ENCODE results near the gene RGS6. TPM values are rescaled to one million over a fixed set of nuclear protein-coding genes. Genes with fewer than 3 reads are reported as not detected.

Gene RGS6
- total and polyA plus RNA-seq, 2 of the 4 experiments (the other 2 are of a cell fraction), result not detected

- TF ChIP-seq, protein P1, sequence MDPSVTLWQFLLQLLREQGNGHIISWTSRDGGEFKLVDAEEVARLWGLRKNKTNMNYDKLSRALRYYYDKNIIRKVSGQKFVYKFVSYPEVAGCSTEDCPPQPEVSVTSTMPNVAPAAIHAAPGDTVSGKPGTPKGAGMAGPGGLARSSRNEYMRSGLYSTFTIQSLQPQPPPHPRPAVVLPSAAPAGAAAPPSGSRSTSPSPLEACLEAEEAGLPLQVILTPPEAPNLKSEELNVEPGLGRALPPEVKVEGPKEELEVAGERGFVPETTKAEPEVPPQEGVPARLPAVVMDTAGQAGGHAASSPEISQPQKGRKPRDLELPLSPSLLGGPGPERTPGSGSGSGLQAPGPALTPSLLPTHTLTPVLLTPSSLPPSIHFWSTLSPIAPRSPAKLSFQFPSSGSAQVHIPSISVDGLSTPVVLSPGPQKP (IDR thresholded peaks at IDR 0.05; ENCODE audit: borderline replicate concordance, low read depth, low read length), result no peak
- TF ChIP-seq CHD1 (IDR thresholded peaks at IDR 0.05; ENCODE audit: low read depth, low read length) (no peak), RAD21 (IDR thresholded peaks at IDR 0.05; ENCODE audit: low read length) (no peak), CEBPB (IDR thresholded peaks at IDR 0.05; ENCODE audit: low read depth, low read length) (no peak)
- TF ChIP-seq, protein P2, sequence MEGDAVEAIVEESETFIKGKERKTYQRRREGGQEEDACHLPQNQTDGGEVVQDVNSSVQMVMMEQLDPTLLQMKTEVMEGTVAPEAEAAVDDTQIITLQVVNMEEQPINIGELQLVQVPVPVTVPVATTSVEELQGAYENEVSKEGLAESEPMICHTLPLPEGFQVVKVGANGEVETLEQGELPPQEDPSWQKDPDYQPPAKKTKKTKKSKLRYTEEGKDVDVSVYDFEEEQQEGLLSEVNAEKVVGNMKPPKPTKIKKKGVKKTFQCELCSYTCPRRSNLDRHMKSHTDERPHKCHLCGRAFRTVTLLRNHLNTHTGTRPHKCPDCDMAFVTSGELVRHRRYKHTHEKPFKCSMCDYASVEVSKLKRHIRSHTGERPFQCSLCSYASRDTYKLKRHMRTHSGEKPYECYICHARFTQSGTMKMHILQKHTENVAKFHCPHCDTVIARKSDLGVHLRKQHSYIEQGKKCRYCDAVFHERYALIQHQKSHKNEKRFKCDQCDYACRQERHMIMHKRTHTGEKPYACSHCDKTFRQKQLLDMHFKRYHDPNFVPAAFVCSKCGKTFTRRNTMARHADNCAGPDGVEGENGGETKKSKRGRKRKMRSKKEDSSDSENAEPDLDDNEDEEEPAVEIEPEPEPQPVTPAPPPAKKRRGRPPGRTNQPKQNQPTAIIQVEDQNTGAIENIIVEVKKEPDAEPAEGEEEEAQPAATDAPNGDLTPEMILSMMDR (conservative IDR thresholded peaks at IDR 0.05; ENCODE audit: low read depth, low read length), result no peak
These were observed 519.1 kb downstream of the RGS6 start for GRCh38 chr14:72451054-72451972.

More at GRCh38 chr14:72451054-72451972, 519.1 kb downstream of the RGS6 start:
- H3K27me3 ChIP-seq (ENCODE audit: control insufficient read depth, insufficient read depth, low read length), result peaks cover 28% of the 10 kb centered on the region
- no peak; the same call in 1 of the 2 replicates for ATAC-seq (ENCODE audit: low read depth)
- no peak overlapping the region for H3K4me3 ChIP-seq (ENCODE audit: insufficient read depth, low read depth, low read length)
- H2AK5ac ChIP-seq (ENCODE audit: low read depth, low read length), result no peak overlapping the region
- no peak overlapping the region for H3K27ac ChIP-seq (ENCODE audit: insufficient read depth, low read length)
- H2BK20ac ChIP-seq (ENCODE audit: low read depth, low read length), result no peak overlapping the region
- H3K4me1 ChIP-seq (ENCODE audit: control insufficient read depth, insufficient read depth, low read length), result no peaks in the 10 kb centered on the region
- peak overlapping the region; percentile 65 for H2AFZ ChIP-seq (replicated peaks; ENCODE audit: low read length, poor library complexity)
- no peak overlapping the region for H3K18ac ChIP-seq (ENCODE audit: low read depth, low read length)
- no peak overlapping the region for H2AK9ac ChIP-seq (replicated peaks; ENCODE audit: low read depth, low read length, poor library complexity)
- no peak overlapping the region for H2BK120ac ChIP-seq (ENCODE audit: low read depth, low read length)
- intact Hi-C loops (cut with micrococcal nuclease), result no loop called here
- H3K14ac ChIP-seq (replicated peaks; ENCODE audit: low read depth, low read length), result no peak overlapping the region
- H4K8ac ChIP-seq (ENCODE audit: low read depth in 2 of 2, low read length in 2 of 2), result no peak overlapping the region
- no peak overlapping the region for H3K4ac ChIP-seq (ENCODE audit: low read depth, low read length)
- H2BK5ac ChIP-seq (ENCODE audit: low read depth, low read length, poor library complexity, severe bottlenecking), result no peak overlapping the region
- no peak overlapping the region for H2BK15ac ChIP-seq (ENCODE audit: low read depth, low read length)
- ChIA-PET POLR2A (ENCODE audit: unreplicated experiment) (no interaction called here), CTCF (no interaction called here)
- no peaks in the 10 kb centered on the region for H3K79me1 ChIP-seq (ENCODE audit: low read depth in 1 of 2, low read length in 2 of 2)
- dilution Hi-C loops (cut with HindIII; ENCODE audit: low sequenced_read_pairs, unreplicated experiment), result no loop called here
- H3K36me3 ChIP-seq (ENCODE audit: control insufficient read depth, insufficient read depth, low read length), result no peaks in the 10 kb centered on the region
- no peak overlapping the region for H3K23ac ChIP-seq (ENCODE audit: low read depth, low read length)
- BruUV-seq (replicated peaks), result no TSS peak
- no peak overlapping the region for H4K5ac ChIP-seq (ENCODE audit: low read depth, low read length)
- H3K56ac ChIP-seq (ENCODE audit: extremely low read depth, insufficient read depth, low read length), result no peak overlapping the region
- H3K9ac ChIP-seq (ENCODE audit: low read depth, low read length), result no peak overlapping the region
- in situ Hi-C loops (cut with MboI; ENCODE audit: low sequenced_read_pairs), result no loop called here
- no peak overlapping the region for H3K4me2 ChIP-seq (ENCODE audit: low read depth, low read length)
- no peak for DNase-seq
- 46% methylated on average over 5 of the region's 17 CpGs; no CpG with 5 or more reads in 1 of the 2 experiments for WGBS, 2 experiments (ENCODE audit: extremely low coverage in 2 of 2, insufficient read length in 1 of 2)
- no peak overlapping the region for H4K91ac ChIP-seq (ENCODE audit: insufficient read depth, low read depth, low read length)
- H3K9me3 ChIP-seq (ENCODE audit: control insufficient read depth, insufficient read depth, low read length), result no peaks in the 10 kb centered on the region
- H3K9me1 ChIP-seq (ENCODE audit: insufficient read depth, low read length), result no peaks in the 10 kb centered on the region
- no peaks in the 10 kb centered on the region for H4K20me1 ChIP-seq (ENCODE audit: insufficient read depth, low read length)
